Upper lobe of left lung (tissue), 6 donors: ENCODE results near the gene NOX5. TPM values are rescaled to one million over a fixed set of nuclear protein-coding genes. Genes with fewer than 3 reads are reported as not detected.

ENCODE experiments used
- ATAC-seq, 2 donors: fragments of 200-7000 bp; cut with Tn5 transposase; one replicate each; pipeline ENCODE4 v1.9.1; 2022; ENCODE audit warnings: mild to moderate bottlenecking in 2 of 2, moderate library complexity in 2 of 2; ENCODE audit not compliant: low FRiP score in 2 of 2
- DNase-seq, 2 donors: peaks; one replicate each; pipeline ENCODE4 v3.0.0-alpha.2; 2019 to 2020
- H3K27ac ChIP-seq, 4 donors: fragments of 200-600 bp; sonication (generic); one replicate each; pipeline ENCODE4 v1.5.1; 2016 to 2019
- H3K27me3 ChIP-seq, 4 donors: fragments of 200-600 bp; sonication (generic); one replicate each; pipeline ENCODE4 v1.5.1; 2017 to 2019
- H3K36me3 ChIP-seq, 4 donors: fragments of 200-600 bp; sonication (generic); one replicate each; pipeline ENCODE4 v1.5.1; 2016 to 2019
- H3K4me1 ChIP-seq, 4 donors: fragments of 200-600 bp; sonication (generic); one replicate each; pipeline ENCODE4 v1.5.1; 2018 to 2019
- H3K4me3 ChIP-seq, 4 donors: fragments of 200-600 bp; sonication (generic); one replicate each; pipeline ENCODE4 v1.5.1; 2017 to 2019; ENCODE audit warnings: mild to moderate bottlenecking in 2 of 4, moderate library complexity in 1 of 4
- H3K9me3 ChIP-seq, 4 donors: fragments of 200-600 bp; sonication (generic); one replicate each; pipeline ENCODE4 v1.5.1; 2018 to 2019
- EP300 ChIP-seq, 4 donors: sonication (generic); formaldehyde crosslinking; IDR thresholded peaks; one replicate each; pipeline ENCODE4 v1.5.1; 2017; ENCODE audit warnings: antibody characterized with exemption in 4 of 4, control low read depth in 2 of 4
- POLR2A ChIP-seq, 4 donors: fragments of 450-650 bp; IDR thresholded peaks; one replicate each; pipeline ENCODE4 v1.5.1; 2016 to 2017; ENCODE audit warnings: antibody characterized with exemption in 4 of 4, mild to moderate bottlenecking in 2 of 4
- POLR2AphosphoS5 ChIP-seq, 2 donors: sonication (generic); formaldehyde crosslinking; IDR thresholded peaks; one replicate each; pipeline ENCODE4 v1.5.1; 2017; ENCODE audit warnings: antibody characterized with exemption in 2 of 2
- WGBS, 2 donors: methylation state at CpG; one replicate each; pipeline ENCODE4 v1.1.5; 2017 to 2018; 5-methylcytosine and 5-hydroxymethylcytosine counted together
- total RNA-seq, 6 donors: library from RNA; depleted of rRNA in 4 of 6; stranded (reverse); fragments of >200 nt in 4 of 6; gene quantifications; one replicate each; pipeline versions ENCODE4 v1.1.0 to v1.2.1, GENCODE V29; 2016 to 2021
- TF ChIP-seq, protein P1 (sequence below), 6 experiments: fragments of 450-650 bp in 4 of 6; fragments of 200-600 bp in 2 of 6; sonication (generic) in 2 of 6; IDR thresholded peaks; one replicate each; pipeline ENCODE4 v1.5.1; 2016 to 2019; ENCODE audit warnings: antibody characterized with exemption in 6 of 6
- donor health status: DM: no; HTN: no; CAD: no; lungs with moderate emphysema.
- donor health status: DM: no; HTN: yes; CAD: no; lungs with severe emphysema.

NOX5 gene
- total RNA-seq, 6 donors from 2014 or later: 0.20 to 5.7 (median 1.4) TPM; not detected in 2

DNA sequence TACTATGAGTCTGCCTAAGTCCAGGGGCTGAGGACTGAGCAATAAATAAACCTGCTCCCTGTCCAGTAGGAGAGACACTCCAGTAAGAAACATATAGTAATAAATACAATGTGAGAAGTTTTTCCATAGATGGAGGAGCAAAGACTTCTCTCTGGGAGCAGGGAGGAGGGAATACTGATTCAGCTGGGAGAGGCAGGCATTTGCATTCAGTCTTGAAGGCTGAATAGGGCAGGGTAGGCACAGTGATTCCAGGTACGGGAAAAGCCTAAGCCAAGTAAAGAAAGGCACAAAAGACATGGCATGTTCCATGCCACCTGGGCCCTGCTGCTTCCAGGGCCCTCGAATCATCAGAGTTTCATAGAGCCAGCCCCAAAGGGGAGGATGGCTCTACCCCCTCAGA lies 86.3 kb downstream of the NOX5 start:
- no peak for DNase-seq
- Histone ChIP-seq H3K4me3 (no peak overlapping the region), H3K27ac (no peak overlapping the region), H3K36me3 (no peaks in the 10 kb centered on the region), H3K9me3 (no peaks in the 10 kb centered on the region), H3K27me3 (no peaks in the 10 kb centered on the region), H3K4me1 (no peaks in the 10 kb centered on the region)
- no peak for ATAC-seq
- 72 to 76% methylated on average over 2 of the region's 2 CpGs for WGBS, 2 donors
- TF ChIP-seq EP300 (IDR thresholded peaks at IDR 0.05) (no peak), POLR2A (IDR thresholded peaks at IDR 0.05) (no peak), POLR2AphosphoS5 (IDR thresholded peaks at IDR 0.05) (no peak)
- TF ChIP-seq, protein P1, sequence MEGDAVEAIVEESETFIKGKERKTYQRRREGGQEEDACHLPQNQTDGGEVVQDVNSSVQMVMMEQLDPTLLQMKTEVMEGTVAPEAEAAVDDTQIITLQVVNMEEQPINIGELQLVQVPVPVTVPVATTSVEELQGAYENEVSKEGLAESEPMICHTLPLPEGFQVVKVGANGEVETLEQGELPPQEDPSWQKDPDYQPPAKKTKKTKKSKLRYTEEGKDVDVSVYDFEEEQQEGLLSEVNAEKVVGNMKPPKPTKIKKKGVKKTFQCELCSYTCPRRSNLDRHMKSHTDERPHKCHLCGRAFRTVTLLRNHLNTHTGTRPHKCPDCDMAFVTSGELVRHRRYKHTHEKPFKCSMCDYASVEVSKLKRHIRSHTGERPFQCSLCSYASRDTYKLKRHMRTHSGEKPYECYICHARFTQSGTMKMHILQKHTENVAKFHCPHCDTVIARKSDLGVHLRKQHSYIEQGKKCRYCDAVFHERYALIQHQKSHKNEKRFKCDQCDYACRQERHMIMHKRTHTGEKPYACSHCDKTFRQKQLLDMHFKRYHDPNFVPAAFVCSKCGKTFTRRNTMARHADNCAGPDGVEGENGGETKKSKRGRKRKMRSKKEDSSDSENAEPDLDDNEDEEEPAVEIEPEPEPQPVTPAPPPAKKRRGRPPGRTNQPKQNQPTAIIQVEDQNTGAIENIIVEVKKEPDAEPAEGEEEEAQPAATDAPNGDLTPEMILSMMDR (IDR thresholded peaks at IDR 0.05): no peak

DNA sequence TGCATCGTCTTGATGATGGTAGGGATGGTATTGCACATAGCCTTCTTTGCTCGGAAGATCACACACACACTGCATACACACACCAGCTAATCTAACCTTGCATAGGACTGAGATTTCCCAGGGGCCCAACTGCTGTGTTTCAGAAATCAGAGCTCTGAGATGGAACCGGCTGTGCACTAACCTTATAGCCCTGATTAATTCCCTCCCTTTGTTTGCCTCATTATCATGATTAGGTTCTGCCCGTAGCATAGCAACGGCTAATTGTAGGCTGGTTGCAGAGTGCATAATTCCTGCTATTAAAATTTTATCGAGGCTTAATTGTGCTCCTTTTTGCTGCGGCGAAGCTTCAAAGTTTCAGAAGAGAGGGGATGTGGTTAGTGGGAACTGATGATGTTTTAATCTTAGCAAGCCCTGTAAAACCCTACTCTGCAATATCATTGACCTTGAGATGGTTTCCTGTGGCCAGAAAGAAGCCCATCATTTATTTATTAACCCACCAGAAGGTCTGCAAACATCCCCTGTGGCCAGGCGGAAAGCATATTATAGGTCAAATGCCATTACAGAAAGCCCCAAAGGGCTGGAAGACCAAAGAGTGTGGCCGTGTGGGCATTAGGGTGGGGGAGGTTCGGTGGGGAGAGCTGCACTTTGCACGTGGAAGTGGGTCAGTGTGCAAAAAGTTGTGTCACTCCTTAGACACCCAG lies 89.7 kb downstream of the NOX5 start:
- no peaks in the 10 kb centered on the region for H3K27me3 ChIP-seq
- no peak overlapping the region for H3K27ac ChIP-seq
- ATAC-seq (no peak), DNase-seq (no peak)
- H3K4me3 ChIP-seq: no peak overlapping the region
- no peaks in the 10 kb centered on the region for H3K4me1 ChIP-seq
- no peaks in the 10 kb centered on the region for H3K36me3 ChIP-seq
- 75 to 85% methylated on average over 12 of the region's 12 CpGs for WGBS, 2 donors
- TF ChIP-seq, protein P1 (IDR thresholded peaks at IDR 0.05): no peak
- TF ChIP-seq POLR2AphosphoS5 (IDR thresholded peaks at IDR 0.05): no peak
- no peaks in the 10 kb centered on the region for H3K9me3 ChIP-seq

DNA sequence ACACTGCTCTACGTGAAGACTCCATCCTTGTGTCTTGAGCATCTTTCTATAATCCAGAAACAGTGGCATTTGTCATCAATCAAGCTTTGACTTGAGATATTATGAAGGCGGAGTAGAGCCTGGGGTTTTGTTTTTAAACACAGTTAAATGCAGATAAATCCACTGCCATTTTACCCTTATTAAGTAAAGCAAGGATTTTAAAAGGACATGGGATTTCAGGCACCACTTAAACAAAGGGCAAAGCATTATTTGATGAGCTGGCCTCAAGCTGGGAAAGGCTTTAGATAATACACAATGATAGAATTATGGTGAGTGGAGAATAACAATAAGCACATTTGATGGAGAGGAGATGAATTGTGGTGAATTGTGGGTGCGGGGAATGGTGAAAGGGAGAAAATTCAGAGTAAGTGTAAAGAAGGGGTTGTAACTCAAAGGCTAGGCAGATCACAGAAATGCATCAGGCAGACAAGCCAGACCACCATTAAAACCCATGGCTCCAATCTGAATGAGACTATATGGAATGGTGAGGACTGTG lies 91.0 kb downstream of the NOX5 start:
- Histone ChIP-seq H3K27ac (no peak overlapping the region), H3K36me3 (no peaks in the 10 kb centered on the region), H3K9me3 (no peaks in the 10 kb centered on the region), H3K4me1 (no peaks in the 10 kb centered on the region), H3K27me3 (no peaks in the 10 kb centered on the region), H3K4me3 (no peak overlapping the region)
- no peak for ATAC-seq
- no peak for DNase-seq
- TF ChIP-seq EP300 (IDR thresholded peaks at IDR 0.05): no peak
- TF ChIP-seq, protein P1 (IDR thresholded peaks at IDR 0.05): no peak
- no peak for TF ChIP-seq POLR2AphosphoS5 (IDR thresholded peaks at IDR 0.05)
- no peak for TF ChIP-seq POLR2A (IDR thresholded peaks at IDR 0.05)
- WGBS, 2 donors: 96 to 97% methylated on average over 3 of the region's 3 CpGs

DNA sequence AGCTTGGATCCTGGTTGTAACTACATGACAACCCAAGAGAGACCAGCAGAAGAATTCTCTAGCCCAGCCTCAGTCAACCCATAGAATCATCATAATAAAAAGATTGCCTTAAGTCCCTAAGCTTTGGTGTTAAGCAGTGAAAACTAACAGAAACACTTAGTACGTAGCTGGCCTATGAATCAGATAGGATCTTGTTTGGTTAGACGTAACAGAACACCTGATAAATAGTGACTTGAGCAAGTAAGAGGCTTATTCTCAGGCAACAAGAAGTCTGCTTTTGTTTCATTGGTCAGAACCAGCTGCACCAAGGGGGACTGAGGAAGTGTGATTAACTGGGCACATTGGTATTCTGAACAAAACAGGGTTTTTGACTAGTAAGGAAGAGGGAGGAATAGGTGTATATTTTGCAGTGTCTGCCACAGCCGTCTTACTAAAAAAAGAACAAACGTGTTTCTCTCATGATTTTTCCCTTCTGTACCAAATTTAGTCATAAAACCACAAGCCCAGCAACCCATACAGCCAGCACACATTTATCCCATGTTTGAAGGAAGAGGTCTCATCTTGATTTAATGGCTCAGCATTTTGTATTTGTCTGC lies 92.6 kb downstream of the NOX5 start:
- Histone ChIP-seq H3K9me3 (no peaks in the 10 kb centered on the region), H3K4me1 (no peaks in the 10 kb centered on the region), H3K27me3 (no peaks in the 10 kb centered on the region), H3K36me3 (no peaks in the 10 kb centered on the region), H3K27ac (no peak overlapping the region), H3K4me3 (no peak overlapping the region)
- ATAC-seq: no peak
- 70 to 74% methylated on average over 4 of the region's 4 CpGs for WGBS, 2 donors
- DNase-seq: no peak
- no peak for TF ChIP-seq EP300 (IDR thresholded peaks at IDR 0.05)
- no peak for TF ChIP-seq POLR2AphosphoS5 (IDR thresholded peaks at IDR 0.05)
- TF ChIP-seq, protein P1 (IDR thresholded peaks at IDR 0.05): no peak
- TF ChIP-seq POLR2A (IDR thresholded peaks at IDR 0.05): no peak

Other genes starting within 250 kb of the NOX5 start
- gene ANP32A, start 193.8 kb upstream of the NOX5 start, total RNA-seq: 100 to 1,000 TPM in 2 of 6 donors, 10 to 100 TPM in 4; 62.9 to 110 (median 81.5) TPM
- 1 to 10 TPM in 4 of 6 donors, under 1 TPM in 1, not detected in 1; 0.91 to 5.1 (median 2.5) TPM for gene SPESP1, start 84.2 kb upstream of the NOX5 start, total RNA-seq
- 10 to 100 TPM; 12.5 to 24.8 (median 17.2) TPM for gene GLCE, start 145.9 kb downstream of the NOX5 start, total RNA-seq